ENCODE measurements around the gene SH3RF1.

- no peak for TF ChIP-seq TAF7 (optimal IDR thresholded peaks at IDR 0.05; ENCODE audit: borderline replicate concordance, low read depth, low read length)
- TF ChIP-seq CTCF (IDR thresholded peaks at IDR 0.05; ENCODE audit: control extremely low read depth in 1 of 3, insufficient read depth in 1 of 3, low read depth in 1 of 3, low read length in 3 of 3) = no peak
- TF ChIP-seq BRCA1 (IDR thresholded peaks at IDR 0.05; ENCODE audit: low read depth, low read length) = no peak
- no peak for TF ChIP-seq PHF8 (conservative IDR thresholded peaks at IDR 0.05; ENCODE audit: low read depth, low read length)
- no peak for TF ChIP-seq EZH2 (IDR thresholded peaks at IDR 0.05; ENCODE audit: low read depth, low read length, severe bottlenecking)
- no peak for TF ChIP-seq YY1 (IDR thresholded peaks at IDR 0.05; ENCODE audit: low read depth, low read length)
- no peak for TF ChIP-seq SP1 (IDR thresholded peaks at IDR 0.05; ENCODE audit: low read depth, low read length)
- TF ChIP-seq BACH1 (IDR thresholded peaks at IDR 0.05; ENCODE audit: low read length) = no peak
- no peak for TF ChIP-seq GABPA (IDR thresholded peaks at IDR 0.05; ENCODE audit: borderline replicate concordance, insufficient read depth, low read length)
- no peak for TF ChIP-seq POLR2A (IDR thresholded peaks at IDR 0.05; ENCODE audit: control extremely low read depth in 1 of 2, low read depth in 2 of 2, low read length in 2 of 2)
- no peak for TF ChIP-seq POLR2AphosphoS5 (IDR thresholded peaks at IDR 0.05; ENCODE audit: low read depth, low read length)
- TF ChIP-seq CEBPB (IDR thresholded peaks at IDR 0.05; ENCODE audit: low read depth, low read length) = no peak
- TF ChIP-seq E2F6 (IDR thresholded peaks at IDR 0.05) = no peak
- TF ChIP-seq TCF12 (IDR thresholded peaks at IDR 0.05; ENCODE audit: low read depth, low read length) = no peak
These were observed 127.4 kb downstream of the SH3RF1 start for GRCh38 chr4:169143335-169143734.
